ENCODE data around the gene TMEM139.
A peak's percentile ranks its signal among the peaks of the same experiment; 100 is the strongest.
"Not testable (repeated sequence)": the region's sequence is repeated elsewhere in the genome, so short reads cannot be mapped to it uniquely, and the experiment has no call there.

Gene TMEM139

GRCh38 chr7:143287339-143287934 lies 2.7 kb downstream of the TMEM139 start:
- TF ChIP-seq CTCF (IDR thresholded peaks at IDR 0.05; ENCODE audit: low read depth, low read length) = no peak
- Histone ChIP-seq H3K9me3 (ENCODE audit: severe bottlenecking) (peaks cover 10% of the 10 kb centered on the region), H3K36me3 (peaks cover 32% of the 10 kb centered on the region), H3K4me3 (ENCODE audit: low read depth, low read length) (no peak overlapping the region), H3K27ac (peak overlapping the region; percentile 98), H3K27me3 (ENCODE audit: insufficient read depth, low read depth, severe bottlenecking) (no peaks in the 10 kb centered on the region)
- DNase-seq = no peak

GRCh38 chr7:143287935-143288826 lies 3.4 kb downstream of the TMEM139 start, which contains the start of gene CASP2:
Gene CASP2, plus strand, starts transcription at chr7:143288351. Its CDS starts 105 bp downstream, at chr7:143288456.
- H3K36me3 ChIP-seq = peaks cover 38% of the 10 kb centered on the region
- peak within 1 kb of the TSS; percentile 98 for H3K27ac ChIP-seq
- no peaks in the 10 kb centered on the region for H3K27me3 ChIP-seq (ENCODE audit: insufficient read depth, low read depth, severe bottlenecking)
- no peak for TF ChIP-seq CTCF (IDR thresholded peaks at IDR 0.05; ENCODE audit: low read depth, low read length)
- peak within 1 kb of the TSS; percentile 73 for H3K4me3 ChIP-seq (ENCODE audit: low read depth, low read length)
- peak; percentile 94 for DNase-seq
- peaks cover 10% of the 10 kb centered on the region for H3K9me3 ChIP-seq (ENCODE audit: severe bottlenecking)

GRCh38 chr7:143288836-143289235 lies 4.1 kb downstream of the TMEM139 start:
- H3K9me3 ChIP-seq (ENCODE audit: severe bottlenecking) = peaks cover 10% of the 10 kb centered on the region
- no peak for TF ChIP-seq CTCF (IDR thresholded peaks at IDR 0.05; ENCODE audit: low read depth, low read length)
- H3K27me3 ChIP-seq (ENCODE audit: insufficient read depth, low read depth, severe bottlenecking) = no peaks in the 10 kb centered on the region
- peaks cover 45% of the 10 kb centered on the region for H3K36me3 ChIP-seq
- peak; percentile 17 for DNase-seq
- peak overlapping the region; percentile 98 for H3K27ac ChIP-seq
- peak overlapping the region; percentile 73 for H3K4me3 ChIP-seq (ENCODE audit: low read depth, low read length)

GRCh38 chr7:143289421-143289820 lies 4.7 kb downstream of the TMEM139 start:
- TF ChIP-seq CTCF (IDR thresholded peaks at IDR 0.05; ENCODE audit: low read depth, low read length) = no peak
- H3K4me3 ChIP-seq (ENCODE audit: low read depth, low read length) = peak overlapping the region; percentile 73
- no peak for DNase-seq

GRCh38 chr7:143289888-143290287 lies 5.1 kb downstream of the TMEM139 start:
- not testable (repeated sequence) for DNase-seq; H3K4me3 ChIP-seq (ENCODE audit: low read depth, low read length); H3K27ac ChIP-seq; H3K27me3 ChIP-seq (ENCODE audit: insufficient read depth, low read depth, severe bottlenecking)
- H3K9me3 ChIP-seq (ENCODE audit: severe bottlenecking) = peaks cover 10% of the 10 kb centered on the region
- H3K36me3 ChIP-seq = peaks cover 55% of the 10 kb centered on the region

More at GRCh38 chr7:143289421-143289820, 4.7 kb downstream of the TMEM139 start:
- Histone ChIP-seq H3K27ac (peak overlapping the region; percentile 98; the same call in 1 of the 2 replicates), H3K27me3 (ENCODE audit: insufficient read depth, low read depth, severe bottlenecking) (no peaks in the 10 kb centered on the region), H3K9me3 (ENCODE audit: severe bottlenecking) (peaks cover 10% of the 10 kb centered on the region), H3K36me3 (peaks cover 50% of the 10 kb centered on the region)

GRCh38 chr7:143290293-143290692 lies 5.5 kb downstream of the TMEM139 start:
- Histone ChIP-seq H3K4me3 (ENCODE audit: low read depth, low read length) (no peak overlapping the region), H3K36me3 (peaks cover 59% of the 10 kb centered on the region), H3K9me3 (ENCODE audit: severe bottlenecking) (peaks cover 10% of the 10 kb centered on the region), H3K27ac (no peak overlapping the region), H3K27me3 (ENCODE audit: insufficient read depth, low read depth, severe bottlenecking) (no peaks in the 10 kb centered on the region)
- no peak for DNase-seq
- TF ChIP-seq CTCF (IDR thresholded peaks at IDR 0.05; ENCODE audit: low read depth, low read length) = no peak

All from WERI-Rb-1 (cell line).